Measurements from ENCODE around the gene SMAD6.
A peak's percentile ranks its signal among the peaks of the same experiment; 100 is the strongest.

The SMAD6 gene

DNA sequence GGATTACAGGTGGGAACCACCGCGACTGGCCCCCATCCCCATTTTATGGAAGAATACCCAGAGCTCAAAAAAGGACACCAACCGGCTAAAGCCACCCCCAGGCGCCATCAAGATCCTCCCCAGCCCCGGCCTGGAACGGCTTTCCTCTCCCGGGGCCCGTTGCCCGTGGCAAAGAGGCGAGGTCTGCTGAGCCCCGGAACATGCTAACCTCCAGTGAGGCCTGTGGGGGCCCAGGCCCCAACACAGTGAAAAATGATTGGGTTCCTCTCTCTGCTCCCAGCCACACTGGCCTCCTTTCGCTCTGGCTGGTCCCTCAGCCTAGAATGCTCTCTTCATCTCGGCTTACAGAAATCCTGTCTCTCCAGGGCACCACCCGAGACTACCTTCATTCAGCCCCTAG lies 46.5 kb upstream of the SMAD6 start:
- ChIA-PET CTCF (interaction anchor here (0.6 kb wide), 1 partner anchor 1201 kb away, joined by 3 read pairs; no protein-coding TSS in a partner anchor), POLR2A (ENCODE audit: low non-redundant PET) (no interaction called here)
- no peak for DNase-seq (ENCODE audit: low spot score)
- TF ChIP-seq, protein P1, sequence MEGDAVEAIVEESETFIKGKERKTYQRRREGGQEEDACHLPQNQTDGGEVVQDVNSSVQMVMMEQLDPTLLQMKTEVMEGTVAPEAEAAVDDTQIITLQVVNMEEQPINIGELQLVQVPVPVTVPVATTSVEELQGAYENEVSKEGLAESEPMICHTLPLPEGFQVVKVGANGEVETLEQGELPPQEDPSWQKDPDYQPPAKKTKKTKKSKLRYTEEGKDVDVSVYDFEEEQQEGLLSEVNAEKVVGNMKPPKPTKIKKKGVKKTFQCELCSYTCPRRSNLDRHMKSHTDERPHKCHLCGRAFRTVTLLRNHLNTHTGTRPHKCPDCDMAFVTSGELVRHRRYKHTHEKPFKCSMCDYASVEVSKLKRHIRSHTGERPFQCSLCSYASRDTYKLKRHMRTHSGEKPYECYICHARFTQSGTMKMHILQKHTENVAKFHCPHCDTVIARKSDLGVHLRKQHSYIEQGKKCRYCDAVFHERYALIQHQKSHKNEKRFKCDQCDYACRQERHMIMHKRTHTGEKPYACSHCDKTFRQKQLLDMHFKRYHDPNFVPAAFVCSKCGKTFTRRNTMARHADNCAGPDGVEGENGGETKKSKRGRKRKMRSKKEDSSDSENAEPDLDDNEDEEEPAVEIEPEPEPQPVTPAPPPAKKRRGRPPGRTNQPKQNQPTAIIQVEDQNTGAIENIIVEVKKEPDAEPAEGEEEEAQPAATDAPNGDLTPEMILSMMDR (conservative IDR thresholded peaks at IDR 0.05; ENCODE audit: low read depth): no peak
- H3K27ac ChIP-seq: no peak overlapping the region

DNA sequence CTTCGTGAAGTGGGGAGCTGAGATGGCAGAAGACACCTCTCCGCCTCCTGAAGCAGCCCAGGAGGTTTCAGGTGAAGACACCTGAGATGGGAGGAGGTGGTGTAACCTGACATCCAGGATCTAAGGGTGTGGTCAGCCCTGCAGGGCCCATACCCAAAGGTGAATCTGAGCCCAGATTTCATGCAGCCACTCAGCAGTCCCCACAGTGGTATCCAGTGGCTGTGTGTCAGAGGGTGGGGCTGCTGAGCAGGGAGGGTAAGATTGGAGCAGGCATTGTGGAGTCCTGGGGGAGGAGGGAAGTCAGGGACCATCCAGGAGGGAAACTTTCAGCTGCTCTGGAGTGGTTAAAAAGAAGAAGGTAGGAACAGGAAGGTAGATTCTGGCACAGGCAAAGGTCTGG lies 46.0 kb upstream of the SMAD6 start:
- POLR2A ChIA-PET (ENCODE audit: low non-redundant PET): no interaction called here
- TF ChIP-seq, protein P1 (conservative IDR thresholded peaks at IDR 0.05; ENCODE audit: low read depth): no peak
- DNase-seq (ENCODE audit: low spot score): peak; percentile 34
- H3K27ac ChIP-seq: no peak overlapping the region
- CTCF ChIA-PET: no interaction called here

DNA sequence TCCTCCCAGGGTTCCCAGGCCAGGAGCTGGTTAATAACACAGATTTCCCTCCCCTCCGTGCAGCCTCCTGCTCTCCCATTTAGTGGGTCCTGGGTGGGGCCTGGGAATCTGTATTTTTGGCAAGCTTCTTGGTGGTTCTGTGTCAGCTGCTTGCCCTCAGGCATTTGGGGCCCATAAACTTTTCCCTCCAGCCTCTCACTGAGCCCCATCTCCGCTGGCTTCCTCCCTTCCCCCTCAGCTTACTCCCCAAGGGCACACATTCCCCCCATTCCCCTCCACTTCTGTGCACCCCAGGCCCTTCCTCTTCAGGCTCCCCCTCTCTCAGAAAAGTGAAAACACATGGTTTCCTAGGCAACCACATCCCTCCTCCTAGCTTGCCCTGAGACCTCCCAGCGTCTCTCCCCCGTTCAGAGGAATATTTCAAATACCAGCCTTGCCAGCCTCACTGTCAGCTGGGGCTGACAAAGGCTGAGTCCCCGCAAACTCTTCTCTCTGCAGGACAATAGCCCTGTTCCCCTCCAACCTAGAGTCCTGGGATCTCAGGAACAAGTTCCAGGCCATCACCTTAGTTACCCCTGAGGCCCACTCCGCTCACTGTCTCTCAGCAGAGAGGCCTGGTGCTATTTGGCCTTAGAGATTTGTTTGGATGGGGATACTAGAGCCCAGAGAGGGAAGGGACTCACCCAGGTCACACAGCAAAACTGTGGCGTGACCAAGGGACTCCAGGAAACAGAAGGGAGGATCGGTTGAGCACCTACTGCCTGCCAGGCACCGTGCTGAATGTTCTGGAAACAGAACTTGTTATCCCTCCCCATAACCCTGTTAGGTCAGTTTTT lies 44.6 kb upstream of the SMAD6 start:
- no peak for DNase-seq (ENCODE audit: low spot score)
- ChIA-PET CTCF (interaction anchor here (0.7 kb wide), 1 partner anchor 799 kb away, joined by 4 read pairs; no protein-coding TSS in a partner anchor), POLR2A (ENCODE audit: low non-redundant PET) (no interaction called here)
- TF ChIP-seq, protein P1 (conservative IDR thresholded peaks at IDR 0.05; ENCODE audit: low read depth): no peak
- H3K27ac ChIP-seq: no peak overlapping the region

DNA sequence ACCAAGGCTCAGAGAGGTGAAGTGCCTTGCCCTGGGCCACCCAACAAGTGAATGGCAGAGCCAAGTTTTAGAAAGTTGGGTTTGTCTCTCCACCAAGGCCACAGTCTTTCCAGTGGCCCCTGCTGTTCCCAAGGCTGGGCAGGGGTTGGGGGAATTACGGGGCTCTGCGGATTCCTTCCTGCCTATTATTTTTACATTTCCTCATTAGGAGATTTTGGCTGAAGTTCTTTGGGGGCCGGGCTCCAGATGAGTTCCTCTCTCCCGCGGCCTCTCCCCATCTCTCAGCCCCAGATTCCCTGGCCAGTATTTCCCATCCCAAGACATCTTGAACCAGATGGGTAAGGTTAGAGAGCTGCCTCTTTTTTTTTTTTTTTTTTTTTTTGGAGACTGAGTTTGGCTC lies 44.0 kb upstream of the SMAD6 start:
- ChIA-PET POLR2A (ENCODE audit: low non-redundant PET) (no interaction called here), CTCF (interaction anchor here (0.5 kb wide), 1 partner anchor 196 kb away, joined by 3 read pairs; no protein-coding TSS in a partner anchor)
- TF ChIP-seq, protein P1 (conservative IDR thresholded peaks at IDR 0.05; ENCODE audit: low read depth): no peak
- H3K27ac ChIP-seq: no peak overlapping the region
- DNase-seq (ENCODE audit: low spot score): no peak

GRCh38 chr15:66658855-66659254 lies 43.2 kb upstream of the SMAD6 start:
- ChIA-PET CTCF (no interaction called here), POLR2A (ENCODE audit: low non-redundant PET) (no interaction called here)
- no peak overlapping the region for H3K27ac ChIP-seq
- TF ChIP-seq, protein P1 (conservative IDR thresholded peaks at IDR 0.05; ENCODE audit: low read depth): no peak
- DNase-seq (ENCODE audit: low spot score): no peak

GRCh38 chr15:66659384-66659783 lies 42.7 kb upstream of the SMAD6 start:
- TF ChIP-seq, protein P1 (conservative IDR thresholded peaks at IDR 0.05; ENCODE audit: low read depth): no peak
- H3K27ac ChIP-seq: no peak overlapping the region
- ChIA-PET CTCF (no interaction called here), POLR2A (ENCODE audit: low non-redundant PET) (no interaction called here)
- no peak for DNase-seq (ENCODE audit: low spot score)

All from RWPE1 (cell line).